ENCODE results near the gene IGFBPL1. TPM values are rescaled to one million over a fixed set of nuclear protein-coding genes. Genes with fewer than 3 reads are reported as not detected.
"Not testable (repeated sequence)": the region's sequence is repeated elsewhere in the genome, so short reads cannot be mapped to it uniquely, and the experiment has no call there.

The IGFBPL1 gene
- polyA plus RNA-seq = not detected

- Mint-ChIP-seq H3K4me1 (peaks cover 0 to 3% (median 0%) of the 10 kb centered on the region in 3 donors), H3K27ac (peak within 1 kb of the TSS in 1 of 3 donors; percentile 50), H3K9me3 (no peaks in the 10 kb centered on the region), H3K4me3 (peak within 1 kb of the TSS in 2 of 4 donors; percentile 60 to 81), H3K27me3 (peaks cover 38% of the 10 kb centered on the region), H3K36me3 (no peaks in the 10 kb centered on the region)
Observed at GRCh38 chr9:38423973-38424843, at the start of gene IGFBPL1. IGFBPL1 (minus strand) TSS chr9:38424454; CDS start chr9:38424424, 30 bp downstream.

- not testable (repeated sequence) for H3K4me3 Mint-ChIP-seq, H3K27ac Mint-ChIP-seq, H3K36me3 Mint-ChIP-seq, H3K4me1 Mint-ChIP-seq
- peaks cover 0 to 11% (median 1%) of the 10 kb centered on the region in 3 donors for H3K9me3 Mint-ChIP-seq
- peaks cover 23% of the 10 kb centered on the region for H3K27me3 Mint-ChIP-seq
Observed at GRCh38 chr9:38472583-38473249, 48.5 kb upstream of the IGFBPL1 start.

GRCh38 chr9:38467404-38467803, 43.1 kb upstream of the IGFBPL1 start:
- H3K9me3 Mint-ChIP-seq = peaks cover 2 to 15% (median 2%) of the 10 kb centered on the region in 3 donors
- H3K36me3 Mint-ChIP-seq = no peaks in the 10 kb centered on the region
- no peak overlapping the region for H3K4me3 Mint-ChIP-seq
- no peaks in the 10 kb centered on the region for H3K4me1 Mint-ChIP-seq
- no peak overlapping the region for H3K27ac Mint-ChIP-seq
- peaks cover 18% of the 10 kb centered on the region for H3K27me3 Mint-ChIP-seq

GRCh38 chr9:38453835-38454234, 29.6 kb upstream of the IGFBPL1 start:
- Mint-ChIP-seq H3K4me3 (no peak overlapping the region), H3K36me3 (no peaks in the 10 kb centered on the region), H3K27me3 (peaks cover 15% of the 10 kb centered on the region), H3K4me1 (no peaks in the 10 kb centered on the region), H3K9me3 (peaks cover 8 to 20% (median 13%) of the 10 kb centered on the region in 3 donors), H3K27ac (no peak overlapping the region)

- H3K36me3 Mint-ChIP-seq = no peaks in the 10 kb centered on the region
- H3K4me1 Mint-ChIP-seq = peaks cover 0 to 3% (median 0%) of the 10 kb centered on the region in 3 donors
- H3K27me3 Mint-ChIP-seq = peaks cover 17% of the 10 kb centered on the region
- H3K9me3 Mint-ChIP-seq = peaks cover 8 to 20% (median 15%) of the 10 kb centered on the region in 3 donors
- no peak overlapping the region for H3K4me3 Mint-ChIP-seq
- no peak overlapping the region for H3K27ac Mint-ChIP-seq
Observed at GRCh38 chr9:38451162-38451561, 26.9 kb upstream of the IGFBPL1 start.

DNA sequence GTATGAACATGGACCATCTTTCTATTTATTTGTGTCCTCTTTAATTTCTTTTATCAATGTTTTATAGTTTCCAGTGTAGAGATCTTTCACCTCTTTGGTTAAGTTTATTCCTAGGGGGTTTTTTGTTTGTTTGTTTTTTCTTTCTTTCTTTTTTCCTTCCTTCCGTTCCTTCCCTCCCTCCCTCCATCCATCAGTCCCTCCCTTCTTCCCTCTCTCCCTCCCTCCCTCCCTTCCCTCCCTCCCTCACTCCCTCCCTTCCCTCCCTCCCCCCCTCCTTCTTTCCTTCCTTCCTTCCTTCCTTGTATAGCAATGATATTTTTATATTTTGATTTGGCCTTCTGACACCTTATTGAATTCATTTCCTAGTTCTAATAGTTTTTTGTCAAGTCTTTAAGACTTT, 23.4 kb upstream of the IGFBPL1 start:
- Mint-ChIP-seq H3K4me1 (peaks cover 3 to 7% (median 4%) of the 10 kb centered on the region in 3 donors), H3K9me3 (peaks cover 8 to 20% (median 14%) of the 10 kb centered on the region in 3 donors), H3K27ac (no peak overlapping the region), H3K4me3 (no peak overlapping the region), H3K27me3 (peaks cover 12% of the 10 kb centered on the region), H3K36me3 (peaks cover 2% of the 10 kb centered on the region)

DNA sequence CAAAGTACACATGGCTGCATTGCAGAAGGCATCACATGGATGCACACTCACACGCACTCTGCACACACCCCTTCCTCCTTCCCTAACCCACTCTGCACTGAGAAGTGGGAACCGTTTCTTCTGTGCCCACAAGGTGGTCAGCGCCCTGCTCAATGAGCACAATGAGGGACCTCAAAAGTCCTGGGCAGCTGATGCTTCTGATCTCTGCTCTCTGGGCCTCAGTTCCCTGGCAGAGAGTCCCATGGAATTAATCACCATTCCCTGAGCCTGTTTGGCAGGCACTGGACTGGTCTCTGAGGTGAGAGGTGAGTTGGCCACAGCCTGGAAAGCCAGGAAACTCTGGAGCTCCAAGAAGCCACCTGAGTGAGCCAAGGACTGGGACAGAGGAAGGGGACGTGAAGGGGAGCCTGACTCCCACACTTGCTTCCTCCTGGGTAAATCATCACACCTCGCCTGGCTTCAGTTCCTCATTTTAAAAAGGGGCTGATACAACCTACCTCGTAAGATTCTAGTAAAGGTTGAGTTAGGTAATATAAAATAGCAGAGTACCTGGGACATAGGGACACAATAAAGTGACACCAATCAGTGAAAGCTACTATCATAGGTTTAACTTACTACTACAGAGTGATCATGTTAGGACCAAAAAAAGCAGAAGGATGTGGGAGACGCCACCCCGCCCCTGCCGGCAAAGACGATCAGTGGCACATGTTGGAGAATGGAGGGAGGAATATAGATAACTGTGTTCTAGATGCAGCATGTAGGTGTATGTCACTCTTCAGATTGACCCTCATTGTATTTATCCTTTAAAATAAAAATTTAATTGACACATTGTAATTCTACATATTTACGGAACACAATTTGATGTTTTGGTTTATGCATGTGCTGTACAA, 21.1 kb upstream of the IGFBPL1 start:
- H3K27ac Mint-ChIP-seq = no peak overlapping the region
- peaks cover 0 to 5% (median 3%) of the 10 kb centered on the region in 3 donors for H3K9me3 Mint-ChIP-seq
- H3K36me3 Mint-ChIP-seq = peaks cover 2% of the 10 kb centered on the region
- H3K4me3 Mint-ChIP-seq = peak overlapping the region in 1 of 4 donors; percentile 18
- peaks cover 15% of the 10 kb centered on the region for H3K27me3 Mint-ChIP-seq
- peaks cover 3 to 7% (median 4%) of the 10 kb centered on the region in 3 donors for H3K4me1 Mint-ChIP-seq

DNA sequence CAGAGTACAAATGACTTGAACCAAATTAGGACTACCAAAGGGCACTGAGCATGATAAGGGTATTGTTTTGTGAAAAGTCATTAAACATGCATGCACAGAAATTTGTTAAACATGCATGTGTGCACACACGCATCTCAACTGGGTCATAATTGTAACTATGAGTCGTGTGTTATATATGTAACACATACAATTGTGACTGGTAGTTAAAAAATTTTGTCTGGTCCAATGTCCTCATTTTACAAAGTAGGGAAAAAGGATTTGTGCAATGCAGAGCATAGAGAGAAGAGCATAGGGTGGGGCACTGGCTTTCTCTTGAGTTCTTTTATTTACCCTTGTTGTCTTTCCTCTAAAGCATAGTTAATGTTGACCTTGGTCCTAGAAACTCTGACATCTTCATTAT, 19.3 kb upstream of the IGFBPL1 start:
- no peak overlapping the region for H3K27ac Mint-ChIP-seq
- peaks cover 0 to 5% (median 0%) of the 10 kb centered on the region in 3 donors for H3K9me3 Mint-ChIP-seq
- peaks cover 3 to 8% (median 4%) of the 10 kb centered on the region in 3 donors for H3K4me1 Mint-ChIP-seq
- no peak overlapping the region for H3K4me3 Mint-ChIP-seq
- peaks cover 2% of the 10 kb centered on the region for H3K36me3 Mint-ChIP-seq
- H3K27me3 Mint-ChIP-seq = peaks cover 21% of the 10 kb centered on the region

GRCh38 chr9:38443181-38443580, 18.9 kb upstream of the IGFBPL1 start:
- Mint-ChIP-seq H3K27me3 (peaks cover 21% of the 10 kb centered on the region), H3K4me3 (no peak overlapping the region), H3K27ac (no peak overlapping the region), H3K9me3 (peaks cover 0 to 5% (median 0%) of the 10 kb centered on the region in 3 donors), H3K4me1 (peaks cover 3 to 8% (median 4%) of the 10 kb centered on the region in 3 donors), H3K36me3 (peaks cover 2% of the 10 kb centered on the region)

GRCh38 chr9:38442473-38443096, 18.3 kb upstream of the IGFBPL1 start:
- H3K4me3 Mint-ChIP-seq = no peak overlapping the region
- no peak overlapping the region for H3K27ac Mint-ChIP-seq
- H3K36me3 Mint-ChIP-seq = peaks cover 2% of the 10 kb centered on the region
- H3K27me3 Mint-ChIP-seq = peaks cover 27% of the 10 kb centered on the region
- H3K4me1 Mint-ChIP-seq = peaks cover 3 to 10% (median 4%) of the 10 kb centered on the region in 3 donors
- H3K9me3 Mint-ChIP-seq = peaks cover 0 to 5% (median 0%) of the 10 kb centered on the region in 3 donors

DNA sequence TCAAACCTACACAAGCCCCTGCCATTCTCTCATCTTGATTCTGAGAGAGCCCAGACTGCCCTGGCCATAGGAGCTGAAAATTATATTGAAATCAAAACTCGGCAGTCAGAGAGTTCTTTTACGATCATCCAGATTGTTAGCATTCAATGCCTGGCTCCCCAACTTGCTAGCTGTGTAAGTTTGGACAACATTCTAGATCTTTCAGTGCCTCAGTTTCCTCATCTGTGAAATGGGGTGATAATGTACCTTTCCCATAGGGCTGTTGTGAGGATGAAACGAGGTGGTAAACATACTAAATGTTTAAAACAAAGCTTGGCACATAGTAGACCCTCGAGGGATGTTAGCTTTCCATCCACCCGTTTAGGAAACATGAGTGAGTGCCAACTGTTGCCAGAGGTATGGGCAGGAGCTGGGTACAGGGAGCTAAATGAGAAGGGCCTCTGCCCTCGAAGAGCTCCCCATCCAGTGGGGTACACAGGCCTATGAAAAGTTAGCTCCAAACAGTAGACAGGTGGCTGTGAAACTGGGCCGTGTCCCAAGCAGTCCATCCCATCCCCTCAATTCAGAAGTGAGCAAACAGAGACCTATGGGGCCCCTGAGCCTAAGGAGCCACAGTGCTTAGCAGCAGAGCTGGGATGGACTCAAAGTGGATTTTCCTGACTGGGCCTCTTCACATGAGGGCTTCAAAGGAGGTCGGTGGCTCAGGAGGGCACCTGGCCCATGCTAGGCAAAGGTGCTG, 17.3 kb upstream of the IGFBPL1 start:
- Mint-ChIP-seq H3K27me3 (peaks cover 29% of the 10 kb centered on the region), H3K9me3 (peaks cover 0 to 5% (median 0%) of the 10 kb centered on the region in 3 donors), H3K4me3 (no peak overlapping the region), H3K36me3 (peaks cover 2% of the 10 kb centered on the region), H3K27ac (no peak overlapping the region), H3K4me1 (peaks cover 4 to 10% (median 7%) of the 10 kb centered on the region in 3 donors)

DNA sequence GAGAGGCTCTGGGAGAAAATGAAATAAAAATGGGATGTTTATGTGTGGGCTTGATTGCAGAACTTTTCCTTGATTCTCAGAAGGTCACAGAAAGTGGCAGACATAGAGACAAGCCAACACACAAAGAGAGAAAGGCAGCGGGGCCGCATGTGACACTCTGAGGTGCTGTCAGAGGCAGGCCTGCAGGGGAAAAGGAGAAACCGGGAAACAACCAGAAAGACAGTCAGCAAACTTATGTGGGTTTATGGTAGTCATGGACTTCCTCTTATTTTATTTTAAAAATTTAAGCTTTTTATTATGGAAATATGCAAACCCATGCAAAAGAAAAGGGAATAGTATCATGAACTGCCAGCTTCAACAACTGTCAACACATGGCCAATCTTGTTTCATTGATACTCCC, 16.3 kb upstream of the IGFBPL1 start:
- H3K4me1 Mint-ChIP-seq = peaks cover 0 to 8% (median 6%) of the 10 kb centered on the region in 3 donors
- H3K36me3 Mint-ChIP-seq = peaks cover 2% of the 10 kb centered on the region
- H3K9me3 Mint-ChIP-seq = peaks cover 0 to 2% (median 0%) of the 10 kb centered on the region in 3 donors
- H3K27ac Mint-ChIP-seq = no peak overlapping the region
- no peak overlapping the region for H3K4me3 Mint-ChIP-seq
- peaks cover 26% of the 10 kb centered on the region for H3K27me3 Mint-ChIP-seq

- no peak overlapping the region for H3K4me3 Mint-ChIP-seq
- H3K4me1 Mint-ChIP-seq = peaks cover 0 to 4% (median 3%) of the 10 kb centered on the region in 3 donors
- peaks cover 0 to 2% (median 0%) of the 10 kb centered on the region in 3 donors for H3K9me3 Mint-ChIP-seq
- peaks cover 29% of the 10 kb centered on the region for H3K27me3 Mint-ChIP-seq
- no peak overlapping the region for H3K27ac Mint-ChIP-seq
- H3K36me3 Mint-ChIP-seq = peaks cover 2% of the 10 kb centered on the region
Observed at GRCh38 chr9:38439916-38440301, 15.7 kb upstream of the IGFBPL1 start.

Measured in IgD-negative memory B cell (primary cell).